ENCODE measurements around the gene METTL25.

DNA sequence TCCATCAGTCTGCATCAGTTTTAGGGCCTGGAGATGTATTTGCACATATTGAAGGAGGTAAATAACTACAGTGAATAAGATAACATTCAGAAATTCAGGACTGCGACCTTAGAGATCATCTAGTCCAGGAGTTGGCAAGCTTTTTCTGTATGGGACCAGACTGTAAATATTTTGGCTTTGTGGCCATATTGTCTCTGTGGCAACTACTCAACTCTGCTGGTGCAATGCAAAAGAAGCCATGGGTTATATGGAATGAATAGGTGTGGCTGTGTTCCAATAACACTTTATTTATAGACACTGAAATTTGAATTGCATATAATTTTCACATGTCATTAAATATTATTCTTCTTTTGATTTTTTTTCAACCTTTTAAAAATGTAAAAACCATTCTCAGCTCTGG, 156.6 kb downstream of the METTL25 start:
- TF ChIP-seq NRF1 (conservative IDR thresholded peaks at IDR 0.05; ENCODE audit: low read depth, low read length) = no peak
- no peak for TF ChIP-seq EZH2 (IDR thresholded peaks at IDR 0.05; ENCODE audit: borderline replicate concordance, control insufficient read depth, low read depth, low read length)
- TF ChIP-seq, protein P1, sequence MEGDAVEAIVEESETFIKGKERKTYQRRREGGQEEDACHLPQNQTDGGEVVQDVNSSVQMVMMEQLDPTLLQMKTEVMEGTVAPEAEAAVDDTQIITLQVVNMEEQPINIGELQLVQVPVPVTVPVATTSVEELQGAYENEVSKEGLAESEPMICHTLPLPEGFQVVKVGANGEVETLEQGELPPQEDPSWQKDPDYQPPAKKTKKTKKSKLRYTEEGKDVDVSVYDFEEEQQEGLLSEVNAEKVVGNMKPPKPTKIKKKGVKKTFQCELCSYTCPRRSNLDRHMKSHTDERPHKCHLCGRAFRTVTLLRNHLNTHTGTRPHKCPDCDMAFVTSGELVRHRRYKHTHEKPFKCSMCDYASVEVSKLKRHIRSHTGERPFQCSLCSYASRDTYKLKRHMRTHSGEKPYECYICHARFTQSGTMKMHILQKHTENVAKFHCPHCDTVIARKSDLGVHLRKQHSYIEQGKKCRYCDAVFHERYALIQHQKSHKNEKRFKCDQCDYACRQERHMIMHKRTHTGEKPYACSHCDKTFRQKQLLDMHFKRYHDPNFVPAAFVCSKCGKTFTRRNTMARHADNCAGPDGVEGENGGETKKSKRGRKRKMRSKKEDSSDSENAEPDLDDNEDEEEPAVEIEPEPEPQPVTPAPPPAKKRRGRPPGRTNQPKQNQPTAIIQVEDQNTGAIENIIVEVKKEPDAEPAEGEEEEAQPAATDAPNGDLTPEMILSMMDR (IDR thresholded peaks at IDR 0.05 in 2 of 3, conservative IDR thresholded peaks at IDR 0.05 in 1 of 3; ENCODE audit: control insufficient read depth in 2 of 3, extremely low read depth in 1 of 3, insufficient read depth in 1 of 3, low read depth in 3 of 3, low read length in 3 of 3) = no peak
- TF ChIP-seq, protein P2, sequence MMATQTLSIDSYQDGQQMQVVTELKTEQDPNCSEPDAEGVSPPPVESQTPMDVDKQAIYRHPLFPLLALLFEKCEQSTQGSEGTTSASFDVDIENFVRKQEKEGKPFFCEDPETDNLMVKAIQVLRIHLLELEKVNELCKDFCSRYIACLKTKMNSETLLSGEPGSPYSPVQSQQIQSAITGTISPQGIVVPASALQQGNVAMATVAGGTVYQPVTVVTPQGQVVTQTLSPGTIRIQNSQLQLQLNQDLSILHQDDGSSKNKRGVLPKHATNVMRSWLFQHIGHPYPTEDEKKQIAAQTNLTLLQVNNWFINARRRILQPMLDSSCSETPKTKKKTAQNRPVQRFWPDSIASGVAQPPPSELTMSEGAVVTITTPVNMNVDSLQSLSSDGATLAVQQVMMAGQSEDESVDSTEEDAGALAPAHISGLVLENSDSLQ (IDR thresholded peaks at IDR 0.05) = no peak

Measured in GM12878 (cell line).